Amniotic epithelial cell (primary cell): ENCODE measurements around the gene NR3C2.
"Not testable (repeated sequence)": the region's sequence is repeated elsewhere in the genome, so short reads cannot be mapped to it uniquely, and the experiment has no call there.

Experiments
- DNase-seq: peaks from one replicate; pipeline ENCODE4 v3.0.0-alpha.2; 2010; ENCODE audit warnings: low read depth

NR3C2 gene

GRCh38 chr4:148103597-148104355 lies 338.4 kb downstream of the NR3C2 start:
- peak; percentile 82 for DNase-seq

- DNase-seq: no peak
Observed at GRCh38 chr4:148101790-148102189, 340.4 kb downstream of the NR3C2 start.

GRCh38 chr4:148101235-148101634 lies 341.0 kb downstream of the NR3C2 start:
- no peak for DNase-seq

GRCh38 chr4:148097801-148098200 lies 344.4 kb downstream of the NR3C2 start:
- no peak for DNase-seq

- DNase-seq: no peak
Observed at GRCh38 chr4:148095346-148095923, 346.8 kb downstream of the NR3C2 start.

GRCh38 chr4:148094149-148094548 lies 348.1 kb downstream of the NR3C2 start:
- DNase-seq: no peak

GRCh38 chr4:148093065-148093464 lies 349.1 kb downstream of the NR3C2 start:
- no peak for DNase-seq

- no peak for DNase-seq
Observed at GRCh38 chr4:148092316-148093014, 349.7 kb downstream of the NR3C2 start.

- no peak for DNase-seq
Observed at GRCh38 chr4:148091896-148092295, 350.3 kb downstream of the NR3C2 start.

- no peak for DNase-seq
Observed at GRCh38 chr4:148090503-148091476, 351.4 kb downstream of the NR3C2 start.

- DNase-seq: no peak
Observed at GRCh38 chr4:148090029-148090428, 352.2 kb downstream of the NR3C2 start.

GRCh38 chr4:148089624-148090023 lies 352.6 kb downstream of the NR3C2 start:
- no peak for DNase-seq

- DNase-seq: not testable (repeated sequence)
Observed at GRCh38 chr4:148083073-148083472, 359.1 kb downstream of the NR3C2 start.

GRCh38 chr4:148081745-148082144 lies 360.5 kb downstream of the NR3C2 start:
- DNase-seq: no peak

- no peak for DNase-seq
Observed at GRCh38 chr4:148081267-148081666, 360.9 kb downstream of the NR3C2 start.

GRCh38 chr4:148079961-148080360 lies 362.3 kb downstream of the NR3C2 start:
- no peak for DNase-seq

- DNase-seq: peak; percentile 26
Observed at GRCh38 chr4:148078061-148078460, 364.2 kb downstream of the NR3C2 start.

- DNase-seq: no peak
Observed at GRCh38 chr4:148077581-148077980, 364.6 kb downstream of the NR3C2 start.

- DNase-seq: peak; percentile 21
Observed at GRCh38 chr4:148076964-148077363, 365.2 kb downstream of the NR3C2 start.

- no peak for DNase-seq
Observed at GRCh38 chr4:148075438-148075837, 366.8 kb downstream of the NR3C2 start.

GRCh38 chr4:148074462-148074861 lies 367.8 kb downstream of the NR3C2 start:
- no peak for DNase-seq

- DNase-seq: peak; percentile 15
Observed at GRCh38 chr4:148073349-148073748, 368.9 kb downstream of the NR3C2 start.
